ENCODE data around the gene TMA7. TPM values are rescaled to one million over a fixed set of nuclear protein-coding genes. Genes with fewer than 3 reads are reported as not detected.

The TMA7 gene
- total and polyA plus RNA-seq, 2 of the 13 experiments (the other 11 are each of a cell fraction or from before 2014, with no cell fraction given) = 100 to 486 TPM

DNA sequence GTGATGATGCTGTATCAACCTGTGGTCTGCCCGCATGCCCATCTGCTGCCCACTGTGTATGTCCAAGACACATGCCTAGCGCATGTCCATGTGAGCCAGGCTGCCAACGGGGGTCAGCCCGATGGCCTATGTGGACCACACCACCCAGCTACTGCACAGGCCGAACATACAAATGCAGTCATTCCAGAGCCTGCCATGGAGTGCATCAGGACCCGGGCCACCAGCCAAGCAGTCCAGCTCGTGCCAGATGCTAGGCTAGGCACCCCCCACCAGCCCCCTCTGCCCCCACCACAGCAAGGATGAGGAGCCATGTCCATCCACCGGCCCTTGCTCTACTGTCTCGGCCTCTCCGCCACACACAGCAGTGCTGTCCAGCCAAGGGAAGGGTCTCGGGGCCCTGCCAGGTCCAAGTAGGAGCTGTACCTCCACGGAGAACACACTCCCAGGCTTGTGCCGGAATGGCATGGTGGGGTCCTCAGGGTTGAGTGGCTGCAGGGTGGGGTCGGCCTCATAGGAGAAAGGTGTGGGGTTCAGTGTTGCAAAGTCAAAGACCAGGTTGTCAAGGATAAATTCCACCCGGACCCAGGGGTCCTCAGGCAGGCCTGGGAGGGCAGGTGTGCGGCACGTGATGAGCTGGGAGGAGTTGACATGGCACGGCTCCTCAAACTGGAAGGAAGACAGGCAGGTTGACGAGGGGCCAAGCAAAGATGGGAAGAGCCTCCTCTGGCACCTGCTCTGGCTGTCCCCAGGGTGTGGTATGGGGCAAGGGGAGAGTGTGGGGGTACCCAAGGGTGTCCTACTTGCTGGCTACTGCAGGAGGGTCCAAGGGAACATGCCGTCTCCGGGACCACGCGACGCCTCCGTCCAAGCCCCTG is 25.4 kb upstream of the TMA7 start (continued):
- no peak for TF ChIP-seq EED (CRISPR knock-in tag; IDR thresholded peaks at IDR 0.05)
- peak; percentile 10 for TF ChIP-seq RBM22 (optimal IDR thresholded peaks at IDR 0.05; ENCODE audit: low read length)
- TF ChIP-seq ZNF747 (CRISPR knock-in tag; IDR thresholded peaks at IDR 0.05; ENCODE audit: borderline replicate concordance) = no peak

DNA sequence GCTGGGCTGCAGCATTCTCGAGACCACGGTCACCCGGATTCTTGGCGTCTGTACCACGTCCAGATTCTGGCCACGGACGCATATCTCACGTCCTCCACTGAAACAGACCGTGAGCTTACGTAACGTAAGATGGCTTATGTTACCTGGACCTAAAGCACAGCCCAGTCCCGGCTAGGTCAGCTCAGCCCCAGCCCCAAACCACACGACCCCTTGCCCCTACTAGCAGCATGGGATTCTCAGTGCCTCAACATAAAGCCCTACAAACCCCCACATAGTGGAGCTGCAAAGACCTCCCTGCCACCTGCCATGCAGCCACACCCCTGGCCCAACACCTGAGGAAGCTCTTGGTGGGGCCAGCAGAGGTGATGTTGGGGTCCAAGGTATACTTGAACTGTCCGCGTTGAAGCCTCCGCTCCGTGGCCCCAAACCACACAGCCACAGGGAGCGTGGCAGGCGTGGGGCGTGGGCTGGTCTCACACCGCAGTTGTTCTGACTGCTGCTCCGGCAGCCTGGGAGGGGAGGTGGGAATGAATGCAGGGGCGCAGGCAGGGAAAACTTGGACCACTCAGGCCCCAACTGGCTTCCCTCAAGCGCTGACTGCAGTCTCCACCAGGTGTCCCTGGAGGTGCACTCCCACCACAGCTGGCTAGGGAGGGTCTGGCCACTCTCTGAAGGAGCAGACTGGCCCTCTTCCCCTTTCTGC is 24.7 kb upstream of the TMA7 start:
- DNase-seq (ENCODE audit: low spot score) (no peak), FAIRE-seq (no peak), ATAC-seq (peak; percentile 30)
- peaks cover 14% of the 10 kb centered on the region; the same call in 1 of the 2 replicates for H4K20me1 ChIP-seq (ENCODE audit: insufficient read depth, low read length)
- H3K4me2 ChIP-seq (ENCODE audit: low read depth, low read length) = no peak overlapping the region
- no peaks in the 10 kb centered on the region for H3K9me3 ChIP-seq (ENCODE audit: low read length)
- H3K4me1 ChIP-seq (ENCODE audit: insufficient read depth, low read length) = no peaks in the 10 kb centered on the region
- intact Hi-C loops (cut with micrococcal nuclease; ENCODE audit: unreplicated experiment) = no loop called here
- no peaks in the 10 kb centered on the region for H3K79me2 ChIP-seq (ENCODE audit: insufficient read depth, low read length)
- ChIA-PET CTCF (ENCODE audit: low intra/inter-chr PET ratio, low total read pairs) (interaction anchor here (2.7 to 4.1 kb wide), 2 partner anchors 19 to 20 kb away, joined by 9 to 25 read pairs; no protein-coding TSS in a partner anchor), POLR2A (interaction anchor here (11.1 kb wide), 1 partner anchor 15 kb away, joined by 130 read pairs; the partner anchor contains the start of gene PLXNB1)
- in situ Hi-C loops (cut with HindIII; ENCODE audit: extremely low pct_ligation_motif_present, low pct_unique_long_range_greater_than_20kb) = no loop called here
- peaks cover 81 to 99% of the 10 kb centered on the region in 2 experiments for H3K36me3 ChIP-seq (replicated peaks in 1 of 2; ENCODE audit: control insufficient read depth in 1 of 2, insufficient read depth in 2 of 2, low read length in 2 of 2)
- H2AFZ ChIP-seq (ENCODE audit: low read length) = no peak overlapping the region
- H3K9ac ChIP-seq (ENCODE audit: insufficient read depth, low read depth, low read length) = no peak overlapping the region
- no peak overlapping the region for H3K4me3 ChIP-seq (replicated peaks in 1 of 3; ENCODE audit: insufficient read depth in 1 of 3, low read depth in 2 of 3, low read length in 3 of 3)
- no TSS peak for BruUV-seq (replicated peaks)
- no peak overlapping the region for H3K27ac ChIP-seq (ENCODE audit: extremely low read length, insufficient read depth, low read length)
- no peaks in the 10 kb centered on the region for H3K27me3 ChIP-seq (ENCODE audit: control insufficient read depth in 1 of 2, insufficient read depth in 2 of 2, low read length in 2 of 2)
- WGBS (ENCODE audit: low lambda C conversion rate) = 93% methylated on average over 16 of the region's 24 CpGs
- TF ChIP-seq IRF2 (CRISPR knock-in tag; IDR thresholded peaks at IDR 0.05) = no peak
- TF ChIP-seq ZNF687 (CRISPR knock-in tag; IDR thresholded peaks at IDR 0.05) = 0 out of 2 replicates have a peak, but pooled peaks have one; percentile 16
- TF ChIP-seq ZNF782 (CRISPR knock-in tag; IDR thresholded peaks at IDR 0.05; ENCODE audit: borderline replicate concordance) = no peak
- peak; percentile 84 for TF ChIP-seq AGO2 (optimal IDR thresholded peaks at IDR 0.05; ENCODE audit: low read depth, low read length)
- 0 out of 2 replicates have a peak, but pooled peaks have one; percentile 14 for TF ChIP-seq SSRP1 (CRISPR knock-in tag; IDR thresholded peaks at IDR 0.05)
- TF ChIP-seq SRY (CRISPR knock-in tag; IDR thresholded peaks at IDR 0.05) = 0 out of 2 replicates have a peak, but pooled peaks have one; percentile 12
- peak; percentile 45 for TF ChIP-seq STAG1 (CRISPR knock-in tag; IDR thresholded peaks at IDR 0.05)
- 0 out of 2 replicates have a peak, but pooled peaks have one; percentile 30 for TF ChIP-seq RBFOX2 (IDR thresholded peaks at IDR 0.05; ENCODE audit: low read depth, low read length)
- 0 out of 2 replicates have a peak, but pooled peaks have one; percentile 1 for TF ChIP-seq POLR2AphosphoS5 (IDR thresholded peaks at IDR 0.05; ENCODE audit: low read depth, low read length)
- no peak for TF ChIP-seq MIER3 (CRISPR knock-in tag; IDR thresholded peaks at IDR 0.05; ENCODE audit: borderline replicate concordance)
